Neural progenitor cell (in vitro differentiated cells): ENCODE results near the gene EDC3. TPM values are rescaled to one million over a fixed set of nuclear protein-coding genes. Genes with fewer than 3 reads are reported as not detected.
"Not testable (repeated sequence)": the region's sequence is repeated elsewhere in the genome, so short reads cannot be mapped to it uniquely, and the experiment has no call there.

Source experiments
- DNase-seq: peaks from one replicate; pipeline ENCODE4 v3.0.0-alpha.2; 2016; ENCODE audit warnings: low spot score
- H2AFZ ChIP-seq: fragments of 200-600 bp; sonication (generic); replicated peaks from 2 replicates; pipeline ENCODE4 v1.6.1; 2016; ENCODE audit warnings: antibody characterized with exemption
- H3F3A ChIP-seq: fragments of 200-600 bp; sonication (generic); 2 replicates; pipeline ENCODE4 v1.6.1; 2016; ENCODE audit warnings: antibody characterized with exemption, low read depth
- H3K27ac ChIP-seq: fragments of 200-600 bp; sonication (generic); 2 replicates; pipeline ENCODE4 v1.5.1; 2016; ENCODE audit warnings: mild to moderate bottlenecking
- H3K27me3 ChIP-seq: fragments of 200-600 bp; sonication (generic); 2 replicates; pipeline ENCODE4 v1.6.1; 2016; ENCODE audit warnings: mild to moderate bottlenecking, moderate library complexity
- H3K36me3 ChIP-seq: fragments of 200-600 bp; sonication (generic); 2 replicates; pipeline ENCODE4 v1.5.1; 2016
- H3K4me1 ChIP-seq: fragments of 200-600 bp; sonication (generic); 2 replicates; pipeline ENCODE4 v1.6.1; 2016; ENCODE audit warnings: mixed run types
- H3K4me2 ChIP-seq: fragments of 200-600 bp; sonication (generic); 2 replicates; pipeline ENCODE4 v1.6.1; 2016
- H3K4me3 ChIP-seq: fragments of 200-600 bp; sonication (generic); 2 replicates; pipeline ENCODE4 v1.5.1; 2016
- H3K79me2 ChIP-seq: fragments of 200-600 bp; sonication (generic); 2 replicates; pipeline ENCODE4 v1.6.1; 2016; ENCODE audit warnings: low read depth
- H3K9ac ChIP-seq: fragments of 200-600 bp; sonication (generic); 2 replicates; pipeline ENCODE4 v1.6.1; 2016
- H3K9me3 ChIP-seq: fragments of 200-600 bp; sonication (generic); 2 replicates; pipeline ENCODE4 v1.5.1; 2016; ENCODE audit warnings: low read depth
- H4K20me1 ChIP-seq: fragments of 200-600 bp; sonication (generic); 2 replicates; pipeline ENCODE4 v1.6.1; 2016; ENCODE audit warnings: low read depth
- H3K27ac Mint-ChIP-seq: 3 replicates; pipeline ENCODE4 v1.8.0; 2021; ENCODE audit warnings: mixed read lengths
- H3K27me3 Mint-ChIP-seq: 2 replicates; pipeline ENCODE4 v1.8.0; 2022; ENCODE audit warnings: low read depth, mild to moderate bottlenecking, inconsistent platforms, moderate library complexity, mixed read lengths; ENCODE audit not compliant: insufficient read depth
- H3K36me3 Mint-ChIP-seq: 3 replicates; pipeline ENCODE4 v1.8.0; 2021; ENCODE audit warnings: mixed read lengths
- H3K4me1 Mint-ChIP-seq: 3 replicates; pipeline ENCODE4 v1.8.0; 2021; ENCODE audit warnings: mixed read lengths
- H3K4me3 Mint-ChIP-seq: 3 replicates; pipeline ENCODE4 v1.8.0; 2021; ENCODE audit warnings: mild to moderate bottlenecking, moderate library complexity, mixed read lengths
- H3K9me3 Mint-ChIP-seq: 3 replicates; pipeline ENCODE4 v1.8.0; 2020; ENCODE audit warnings: mixed read lengths
- CTCF ChIP-seq: fragments of 200-600 bp; sonication (generic); IDR thresholded peaks from 2 replicates; pipeline ENCODE4 v1.5.1; 2017; ENCODE audit warnings: antibody characterized with exemption, mild to moderate bottlenecking
- EZH2 ChIP-seq: fragments of 200-600 bp; sonication (generic); IDR thresholded peaks from 2 replicates; pipeline ENCODE4 v1.6.1; 2017; ENCODE audit warnings: antibody characterized with exemption, mild to moderate bottlenecking, moderate library complexity
- EZH2phosphoT487 ChIP-seq: fragments of 200-600 bp; sonication (generic); IDR thresholded peaks from 2 replicates; pipeline ENCODE4 v1.6.1; 2017; ENCODE audit warnings: antibody characterized with exemption
- total RNA-seq: library from RNA; depleted of rRNA; stranded (reverse); fragments of >200 nt; gene quantifications from 2 replicates; pipeline ENCODE4 v1.2.3, GENCODE V29; 2015; ENCODE audit warnings: low replicate concordance

EDC3 gene
- total RNA-seq, 1 donor from 2014 or later, result 24.4 TPM

- Histone ChIP-seq H3K36me3 (no peaks in the 10 kb centered on the region), H2AFZ (no peak overlapping the region), H3K9ac (no peak overlapping the region), H4K20me1 (no peaks in the 10 kb centered on the region), H3K27me3 (peaks cover 84% of the 10 kb centered on the region), H3K9me3 (no peaks in the 10 kb centered on the region), H3K4me3 (no peak overlapping the region), H3K27ac (no peak overlapping the region), H3K79me2 (no peaks in the 10 kb centered on the region), H3F3A (no peaks in the 10 kb centered on the region), H3K4me1 (no peaks in the 10 kb centered on the region), H3K4me2 (no peak overlapping the region)
- H3K4me1 Mint-ChIP-seq, result peaks cover 11% of the 10 kb centered on the region
- peaks cover 7% of the 10 kb centered on the region for H3K9me3 Mint-ChIP-seq
- DNase-seq, result no peak
- H3K27me3 Mint-ChIP-seq, result peaks cover 33% of the 10 kb centered on the region
- H3K36me3 Mint-ChIP-seq, result no peaks in the 10 kb centered on the region
- TF ChIP-seq EZH2 (no peak), EZH2phosphoT487 (no peak), CTCF (no peak)
- H3K4me3 Mint-ChIP-seq, result peak overlapping the region; percentile 44
- H3K27ac Mint-ChIP-seq, result no peak overlapping the region
Measured at GRCh38 chr15:74730619-74731316, 34.9 kb upstream of the EDC3 start.

- not testable (repeated sequence) for H3K4me2 ChIP-seq, H2AFZ ChIP-seq, H3K4me3 ChIP-seq, H3K9ac ChIP-seq, H3K79me2 ChIP-seq, H3K4me1 ChIP-seq, H3K27ac ChIP-seq, H4K20me1 ChIP-seq, H3K36me3 Mint-ChIP-seq, H3K36me3 ChIP-seq, H3F3A ChIP-seq, H3K9me3 ChIP-seq, H3K27ac Mint-ChIP-seq, H3K4me3 Mint-ChIP-seq, DNase-seq, H3K9me3 Mint-ChIP-seq
- Mint-ChIP-seq H3K4me1 (peaks cover 15% of the 10 kb centered on the region), H3K27me3 (peaks cover 35% of the 10 kb centered on the region)
- peaks cover 84% of the 10 kb centered on the region for H3K27me3 ChIP-seq
Measured at GRCh38 chr15:74729372-74729771, 33.5 kb upstream of the EDC3 start.

GRCh38 chr15:74728699-74729098 lies 32.9 kb upstream of the EDC3 start:
- H3K27me3 Mint-ChIP-seq, result peaks cover 31% of the 10 kb centered on the region
- H3K4me2 ChIP-seq, H2AFZ ChIP-seq, H3K36me3 ChIP-seq, H3K9me3 ChIP-seq, H3K4me1 ChIP-seq, H4K20me1 ChIP-seq, H3K79me2 ChIP-seq, H3K4me3 ChIP-seq, H3K4me3 Mint-ChIP-seq, H3K9ac ChIP-seq, H3K9me3 Mint-ChIP-seq, H3K27ac ChIP-seq, DNase-seq, H3K36me3 Mint-ChIP-seq, H3K27ac Mint-ChIP-seq: not testable (repeated sequence)
- peaks cover 79% of the 10 kb centered on the region for H3K27me3 ChIP-seq
- H3F3A ChIP-seq, result peaks cover 12% of the 10 kb centered on the region
- peaks cover 15% of the 10 kb centered on the region for H3K4me1 Mint-ChIP-seq

- Histone ChIP-seq H3F3A (peaks cover 12% of the 10 kb centered on the region), H3K27me3 (peaks cover 77% of the 10 kb centered on the region), H3K4me1 (no peaks in the 10 kb centered on the region), H4K20me1 (no peaks in the 10 kb centered on the region), H3K36me3 (no peaks in the 10 kb centered on the region), H2AFZ (no peak overlapping the region), H3K79me2 (no peaks in the 10 kb centered on the region), H3K9me3 (no peaks in the 10 kb centered on the region), H3K27ac (no peak overlapping the region), H3K9ac (no peak overlapping the region), H3K4me3 (no peak overlapping the region), H3K4me2 (no peak overlapping the region)
- Mint-ChIP-seq H3K27me3 (peaks cover 33% of the 10 kb centered on the region), H3K9me3 (peaks cover 5% of the 10 kb centered on the region), H3K36me3 (no peaks in the 10 kb centered on the region), H3K27ac (no peak overlapping the region), H3K4me3 (peak overlapping the region; percentile 83), H3K4me1 (peaks cover 15% of the 10 kb centered on the region)
- TF ChIP-seq CTCF, result no peak
- TF ChIP-seq EZH2phosphoT487, result no peak
- no peak for TF ChIP-seq EZH2
- DNase-seq, result no peak
Measured at GRCh38 chr15:74727727-74728126, 31.9 kb upstream of the EDC3 start.
